Suprapubic skin (tissue), 3 donors: ENCODE results near the gene CRTAP.

Source experiments
- CTCF ChIP-seq, 2 donors: fragments of 200-600 bp in 1 of 2; fragments of 450-650 bp in 1 of 2; sonication (generic) in 1 of 2; IDR thresholded peaks; one replicate each; pipeline ENCODE4 v1.5.1; 2016 to 2019; ENCODE audit warnings: antibody characterized with exemption in 2 of 2, mild to moderate bottlenecking in 1 of 2, moderate library complexity in 1 of 2
- POLR2A ChIP-seq, 2 donors: fragments of 450-650 bp; IDR thresholded peaks; one replicate each; pipeline ENCODE4 v1.6.1; 2017; ENCODE audit warnings: antibody characterized with exemption in 2 of 2, mild to moderate bottlenecking in 2 of 2, moderate library complexity in 2 of 2

- TF ChIP-seq CTCF (IDR thresholded peaks at IDR 0.05) = no peak
- no peak for TF ChIP-seq POLR2A (IDR thresholded peaks at IDR 0.05)
Measured at GRCh38 chr3:33184863-33185262, 71.0 kb downstream of the CRTAP start.
